ENCODE results near the gene CHAD.

GRCh38 chr17:50423553-50424159 lies 45.0 kb downstream of the CHAD start:
- TF ChIP-seq CTCF (conservative IDR thresholded peaks at IDR 0.05), result no peak
- no peak for TF ChIP-seq ZFX (IDR thresholded peaks at IDR 0.05)

Measured in C4-2B (cell line).